CD14-positive monocyte (primary cell): Measurements from ENCODE around the gene ZNF346. TPM values are rescaled to one million over a fixed set of nuclear protein-coding genes. Genes with fewer than 3 reads are reported as not detected.
"Not testable (repeated sequence)": the region's sequence is repeated elsewhere in the genome, so short reads cannot be mapped to it uniquely, and the experiment has no call there.

Experiments used
- DNase-seq, 3 donors: peaks; one replicate each; pipeline ENCODE4 v3.0.0-alpha.2; 2011 to 2022
- H2AFZ ChIP-seq: 2 replicates; pipeline ENCODE4 v1.6.0; 2012; ENCODE audit warnings: mild to moderate bottlenecking, low read depth, low read length, inconsistent platforms; ENCODE audit not compliant: insufficient read depth, poor library complexity, severe bottlenecking
- H3K27ac ChIP-seq, 2 donors: 1 replicate in 1 of 2; 2 replicates in 1 of 2; pipeline ENCODE4 v1.5.1; 2012 to 2013; ENCODE audit warnings: low read length in 2 of 2, control low read depth in 1 of 2, inconsistent platforms in 1 of 2, low read depth in 1 of 2, mild to moderate bottlenecking in 1 of 2
- H3K27me3 ChIP-seq, 2 donors: one replicate each; pipeline versions ENCODE4 v1.6.0 to v1.6.1; 2011 to 2013; ENCODE audit warnings: low read length in 2 of 2; ENCODE audit not compliant: control insufficient read depth in 2 of 2, insufficient read depth in 2 of 2
- H3K36me3 ChIP-seq, 2 donors: replicated peaks in 1 of 2; 1 replicate in 1 of 2; 2 replicates in 1 of 2; pipeline versions ENCODE4 v1.5.1 to v1.6.1; 2012 to 2013; ENCODE audit warnings: low read length in 2 of 2, control low read depth in 1 of 2, inconsistent platforms in 1 of 2, mild to moderate bottlenecking in 1 of 2; ENCODE audit not compliant: insufficient read depth in 2 of 2, control insufficient read depth in 1 of 2
- H3K4me1 ChIP-seq, 2 donors: 1 replicate in 1 of 2; 2 replicates in 1 of 2; pipeline versions ENCODE4 v1.5.1 to v1.6.1; 2012 to 2013; ENCODE audit warnings: low read length in 2 of 2, control low read depth in 1 of 2, inconsistent platforms in 1 of 2, mild to moderate bottlenecking in 1 of 2, moderate library complexity in 1 of 2; ENCODE audit not compliant: insufficient read depth in 2 of 2, control insufficient read depth in 1 of 2
- H3K4me2 ChIP-seq: replicated peaks from 2 replicates; pipeline ENCODE3; 2012; ENCODE audit warnings: low read length, moderate library complexity, mild to moderate bottlenecking; ENCODE audit not compliant: poor library complexity, severe bottlenecking; ENCODE audit errors: extremely low read depth
- H3K4me3 ChIP-seq, 3 experiments: fragments of 200-600 bp in 1 of 3; sonication (generic) in 1 of 3; replicated peaks in 1 of 3; 1 replicate in 2 of 3; 2 replicates in 1 of 3; pipeline ENCODE4 v1.5.1; 2011 to 2013; ENCODE audit warnings: low read length in 3 of 3, mild to moderate bottlenecking in 3 of 3, control low read depth in 2 of 3, low read depth in 2 of 3, inconsistent platforms in 1 of 3, moderate library complexity in 1 of 3
- H3K79me2 ChIP-seq: 2 replicates; pipeline ENCODE4 v1.6.0; 2012; ENCODE audit warnings: mild to moderate bottlenecking, control low read depth, inconsistent platforms, low read length, moderate library complexity; ENCODE audit not compliant: insufficient read depth
- H3K9ac ChIP-seq: 2 replicates; pipeline ENCODE4 v1.6.0; 2017; ENCODE audit warnings: low read length, mild to moderate bottlenecking; ENCODE audit not compliant: insufficient read depth, poor library complexity, severe bottlenecking
- H3K9me3 ChIP-seq, 2 donors: replicated peaks in 1 of 2; 1 replicate in 1 of 2; 2 replicates in 1 of 2; pipeline versions ENCODE4 v1.5.1 to v1.6.1; 2012 to 2013; ENCODE audit warnings: low read length in 2 of 2, control low read depth in 1 of 2; ENCODE audit not compliant: control insufficient read depth in 1 of 2, insufficient read depth in 1 of 2
- H4K20me1 ChIP-seq: 2 replicates; pipeline ENCODE4 v1.6.0; 2012; ENCODE audit warnings: mild to moderate bottlenecking, low read length, control low read depth, moderate library complexity; ENCODE audit not compliant: insufficient read depth
- H3K27ac Mint-ChIP-seq, 7 donors: one replicate each; pipeline ENCODE4 v1.8.0; 2020; ENCODE audit warnings: mild to moderate bottlenecking in 7 of 7, mixed read lengths in 7 of 7, moderate library complexity in 6 of 7, inconsistent platforms in 2 of 7
- H3K27me3 Mint-ChIP-seq, 3 donors: one replicate each; pipeline ENCODE4 v1.8.0; 2021 to 2022; ENCODE audit warnings: low read depth in 3 of 3, mild to moderate bottlenecking in 3 of 3, mixed read lengths in 3 of 3, moderate library complexity in 3 of 3, inconsistent platforms in 1 of 3
- H3K36me3 Mint-ChIP-seq, 2 donors: one replicate each; pipeline ENCODE4 v1.8.0; 2020; ENCODE audit warnings: mixed read lengths in 2 of 2, inconsistent platforms in 1 of 2, mild to moderate bottlenecking in 1 of 2
- H3K4me1 Mint-ChIP-seq: one replicate; pipeline ENCODE4 v1.8.0; 2020; ENCODE audit warnings: mild to moderate bottlenecking, mixed read lengths
- H3K4me3 Mint-ChIP-seq, 2 donors: one replicate each; pipeline ENCODE4 v1.8.0; 2020; ENCODE audit warnings: mild to moderate bottlenecking in 2 of 2, mixed read lengths in 2 of 2, moderate library complexity in 1 of 2
- H3K9me3 Mint-ChIP-seq, 7 donors: one replicate each; pipeline ENCODE4 v1.8.0; 2020 to 2022; ENCODE audit warnings: mixed read lengths in 7 of 7, mild to moderate bottlenecking in 6 of 7, moderate library complexity in 6 of 7, inconsistent platforms in 2 of 7
- WGBS: methylation state at CpG from one replicate; pipeline ENCODE4 v1.1.5; 2013; ENCODE audit warnings: missing lambda C conversion rate; ENCODE audit not compliant: insufficient coverage; 5-methylcytosine and 5-hydroxymethylcytosine counted together
- intact Hi-C, 2 donors: fragments of 100-400 bp; cut with micrococcal nuclease; formaldehyde crosslinking; loops; one replicate each; pipeline versions ENCODE4 v1.15.0 to v1.15.1; 2023
- polyA plus RNA-seq, 3 donors: library from polyadenylated mRNA; depleted of rRNA in 1 of 3; unstranded in 2 of 3; stranded (reverse) in 1 of 3; fragments of 300-500 nt in 2 of 3; fragments of >200 nt in 1 of 3; fragmentation: Illumina TruSeq in 2 of 3; gene quantifications; 1 replicate in 2 of 3; 2 replicates in 1 of 3; pipeline ENCODE4 v1.2.3, GENCODE V29; 2012 to 2021
- TF ChIP-seq, protein P1 (sequence below): fragments of 200-600 bp; IDR thresholded peaks from one replicate; pipeline ENCODE4 v1.8.0; 2022; ENCODE audit warnings: antibody characterized with exemption, mild to moderate bottlenecking

ZNF346 gene
- polyA plus RNA-seq, 3 donors: 6.0 to 9.6 (median 6.4) TPM

DNA sequence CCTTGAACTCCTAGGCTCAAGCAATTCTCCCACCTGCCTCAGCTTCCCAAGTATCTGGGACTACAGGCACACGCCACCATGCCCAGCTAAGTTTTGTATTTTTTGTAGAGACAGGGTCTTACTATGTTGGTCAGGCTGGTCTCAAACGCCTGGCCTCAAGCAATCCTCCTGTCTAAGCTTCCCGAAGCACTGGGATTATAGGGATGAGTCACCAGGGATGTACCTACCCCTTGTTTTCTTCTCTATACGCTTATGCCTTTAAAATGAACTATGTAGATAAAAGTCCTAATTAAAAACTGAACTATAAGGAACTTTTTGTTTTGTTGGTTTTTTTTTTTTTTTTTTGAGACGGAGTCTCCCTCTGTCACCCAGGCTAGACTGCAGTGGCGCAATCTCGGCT is 41.7 kb upstream of the ZNF346 start:
- peaks cover 42 to 46% of the 10 kb centered on the region in 2 donors for H3K36me3 ChIP-seq
- H4K20me1 ChIP-seq: peaks cover 68% of the 10 kb centered on the region
- Mint-ChIP-seq H3K36me3 (peaks cover 37 to 63% of the 10 kb centered on the region in 2 donors), H3K27ac (peak overlapping the region in 4 of 7 donors; percentile 2 to 57 (median 22)), H3K4me1 (peaks cover 2% of the 10 kb centered on the region), H3K27me3 (peaks cover 0 to 2% (median 0%) of the 10 kb centered on the region in 3 donors), H3K4me3 (no peak overlapping the region), H3K9me3 (peaks cover 0 to 3% (median 3%) of the 10 kb centered on the region in 7 donors)
- peaks cover 0 to 8% of the 10 kb centered on the region in 2 donors for H3K9me3 ChIP-seq
- H3K4me1 ChIP-seq: no peaks in the 10 kb centered on the region
- H3K4me3 ChIP-seq: no peak overlapping the region
- peak overlapping the region in 1 of 2 donors; percentile 48 for H3K27ac ChIP-seq
- no peak overlapping the region for H2AFZ ChIP-seq
- no peak overlapping the region for H3K9ac ChIP-seq
- no CpG with 5 or more reads among the region's 7 CpGs for WGBS
- intact Hi-C loops: no loop called here
- peaks cover 82% of the 10 kb centered on the region for H3K79me2 ChIP-seq
- TF ChIP-seq, protein P1, sequence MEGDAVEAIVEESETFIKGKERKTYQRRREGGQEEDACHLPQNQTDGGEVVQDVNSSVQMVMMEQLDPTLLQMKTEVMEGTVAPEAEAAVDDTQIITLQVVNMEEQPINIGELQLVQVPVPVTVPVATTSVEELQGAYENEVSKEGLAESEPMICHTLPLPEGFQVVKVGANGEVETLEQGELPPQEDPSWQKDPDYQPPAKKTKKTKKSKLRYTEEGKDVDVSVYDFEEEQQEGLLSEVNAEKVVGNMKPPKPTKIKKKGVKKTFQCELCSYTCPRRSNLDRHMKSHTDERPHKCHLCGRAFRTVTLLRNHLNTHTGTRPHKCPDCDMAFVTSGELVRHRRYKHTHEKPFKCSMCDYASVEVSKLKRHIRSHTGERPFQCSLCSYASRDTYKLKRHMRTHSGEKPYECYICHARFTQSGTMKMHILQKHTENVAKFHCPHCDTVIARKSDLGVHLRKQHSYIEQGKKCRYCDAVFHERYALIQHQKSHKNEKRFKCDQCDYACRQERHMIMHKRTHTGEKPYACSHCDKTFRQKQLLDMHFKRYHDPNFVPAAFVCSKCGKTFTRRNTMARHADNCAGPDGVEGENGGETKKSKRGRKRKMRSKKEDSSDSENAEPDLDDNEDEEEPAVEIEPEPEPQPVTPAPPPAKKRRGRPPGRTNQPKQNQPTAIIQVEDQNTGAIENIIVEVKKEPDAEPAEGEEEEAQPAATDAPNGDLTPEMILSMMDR: no peak
- no peak overlapping the region for H3K4me2 ChIP-seq
- no peaks in the 10 kb centered on the region for H3K27me3 ChIP-seq
- DNase-seq: no peak

DNA sequence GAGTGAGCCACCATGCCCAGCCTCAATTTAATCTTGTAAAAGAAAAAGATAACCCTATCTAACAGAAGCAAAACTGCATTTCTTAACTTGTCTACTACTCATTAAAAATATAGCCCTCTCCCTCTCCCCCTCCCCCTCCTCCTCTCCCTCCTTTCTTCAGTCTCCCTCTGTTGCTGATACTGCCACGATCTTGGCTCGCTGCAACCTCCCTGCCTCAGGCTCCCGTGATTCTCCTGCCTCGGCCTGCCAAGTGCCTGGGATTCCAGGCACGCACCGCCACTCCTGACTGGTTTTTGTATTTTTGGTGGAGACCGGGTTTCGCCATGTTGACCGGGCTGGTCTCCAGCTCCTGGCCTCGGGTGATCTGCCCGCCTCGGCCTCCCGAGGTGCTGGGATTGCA is 39.4 kb upstream of the ZNF346 start:
- H3K4me1 Mint-ChIP-seq, H3K27me3 Mint-ChIP-seq, DNase-seq, H2AFZ ChIP-seq, H3K4me1 ChIP-seq, H3K9ac ChIP-seq, H3K4me2 ChIP-seq, intact Hi-C loops, H3K9me3 Mint-ChIP-seq, H3K4me3 Mint-ChIP-seq, H3K27me3 ChIP-seq, H3K9me3 ChIP-seq, H3K4me3 ChIP-seq: not testable (repeated sequence)
- Mint-ChIP-seq H3K36me3 (peaks cover 34 to 61% of the 10 kb centered on the region in 2 donors), H3K27ac (peak overlapping the region in 5 of 7 donors; percentile 16 to 74 (median 67))
- 97% methylated on average over 5 of the region's 13 CpGs for WGBS
- H3K27ac ChIP-seq: peak overlapping the region in 1 of 2 donors; percentile 44
- peaks cover 89% of the 10 kb centered on the region for H3K79me2 ChIP-seq
- H4K20me1 ChIP-seq: peaks cover 74% of the 10 kb centered on the region
- peaks cover 31 to 40% of the 10 kb centered on the region in 2 donors for H3K36me3 ChIP-seq

DNA sequence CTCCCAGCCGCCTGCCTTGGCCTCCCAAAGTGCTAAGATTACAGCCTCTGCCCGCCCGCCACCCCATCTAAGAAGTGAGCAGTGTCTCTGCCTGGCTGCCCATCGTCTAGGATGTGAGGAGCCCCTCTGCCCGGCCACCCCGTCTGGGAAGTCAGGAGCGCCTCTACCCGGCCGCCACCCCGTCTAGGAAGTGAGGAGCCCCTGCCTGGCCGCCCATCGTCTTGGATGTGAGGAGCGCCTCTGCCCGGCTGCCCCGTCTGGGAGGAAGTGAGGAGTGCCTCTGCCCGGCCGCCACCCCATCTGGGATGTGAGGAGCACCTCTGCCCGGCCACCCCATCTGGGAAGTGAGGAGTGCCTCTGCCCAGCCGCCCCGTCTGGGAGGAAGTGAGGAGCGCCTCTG is 38.9 kb upstream of the ZNF346 start:
- H3K36me3 ChIP-seq: peaks cover 31 to 39% of the 10 kb centered on the region in 2 donors

DNA sequence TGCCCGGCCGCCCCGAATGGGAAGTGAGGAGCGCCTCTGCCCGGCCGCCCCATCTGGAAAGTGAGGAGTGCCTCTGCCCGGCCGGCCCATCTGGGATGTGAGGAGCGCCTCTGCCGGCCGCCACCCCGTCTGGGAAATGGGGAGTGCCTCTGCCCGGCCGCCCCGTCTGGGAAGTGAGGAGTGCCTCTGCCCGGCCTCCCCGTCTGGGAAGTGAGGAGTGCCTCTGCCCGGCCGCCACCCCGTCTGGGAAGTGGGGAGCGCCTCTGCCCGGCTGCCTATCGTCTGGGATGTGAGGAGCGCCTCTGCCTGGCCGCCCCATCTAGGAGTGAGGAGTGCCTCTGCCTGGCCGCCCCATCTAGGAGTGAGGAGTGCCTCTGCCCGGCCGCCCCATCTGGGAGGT is 38.3 kb upstream of the ZNF346 start:
- not testable (repeated sequence) for H3K4me1 ChIP-seq

More for the DNA sequence above, 38.9 kb upstream of the ZNF346 start:
- H2AFZ ChIP-seq, H3K9me3 ChIP-seq, H3K4me2 ChIP-seq, intact Hi-C loops, DNase-seq, H3K4me3 Mint-ChIP-seq, H3K4me3 ChIP-seq, H3K9ac ChIP-seq, H3K27ac ChIP-seq, H3K4me1 ChIP-seq, H3K27me3 ChIP-seq, H3K27me3 Mint-ChIP-seq, H3K4me1 Mint-ChIP-seq, H3K9me3 Mint-ChIP-seq: not testable (repeated sequence)
- Histone ChIP-seq H3K79me2 (peaks cover 90% of the 10 kb centered on the region), H4K20me1 (peaks cover 72% of the 10 kb centered on the region)
- Mint-ChIP-seq H3K27ac (peak overlapping the region in 2 of 7 donors; percentile 16 to 66), H3K36me3 (peaks cover 34 to 62% of the 10 kb centered on the region in 2 donors)
- WGBS: 94% methylated on average over 6 of the region's 21 CpGs

More for the DNA sequence above, 38.3 kb upstream of the ZNF346 start:
- H3K9ac ChIP-seq, H3K9me3 ChIP-seq, H2AFZ ChIP-seq, H3K4me3 Mint-ChIP-seq, DNase-seq, H3K27me3 Mint-ChIP-seq, intact Hi-C loops, H3K4me1 Mint-ChIP-seq, H3K27ac ChIP-seq, H3K27me3 ChIP-seq, H3K4me3 ChIP-seq, H3K4me2 ChIP-seq, H3K9me3 Mint-ChIP-seq: not testable (repeated sequence)
- Histone ChIP-seq H3K36me3 (peaks cover 25 to 33% of the 10 kb centered on the region in 2 donors), H3K79me2 (peaks cover 90% of the 10 kb centered on the region), H4K20me1 (peaks cover 67% of the 10 kb centered on the region)
- Mint-ChIP-seq H3K27ac (peak overlapping the region in 5 of 7 donors; percentile 17 to 60 (median 47)), H3K36me3 (peaks cover 28 to 57% of the 10 kb centered on the region in 2 donors)
- WGBS: 98% methylated on average over 20 of the region's 28 CpGs
